ENCODE measurements around the gene MSX1. TPM values are rescaled to one million over a fixed set of nuclear protein-coding genes. Genes with fewer than 3 reads are reported as not detected.

The MSX1 gene
- total RNA-seq, 1 donor from 2014 or later: 2.3 TPM

DNA sequence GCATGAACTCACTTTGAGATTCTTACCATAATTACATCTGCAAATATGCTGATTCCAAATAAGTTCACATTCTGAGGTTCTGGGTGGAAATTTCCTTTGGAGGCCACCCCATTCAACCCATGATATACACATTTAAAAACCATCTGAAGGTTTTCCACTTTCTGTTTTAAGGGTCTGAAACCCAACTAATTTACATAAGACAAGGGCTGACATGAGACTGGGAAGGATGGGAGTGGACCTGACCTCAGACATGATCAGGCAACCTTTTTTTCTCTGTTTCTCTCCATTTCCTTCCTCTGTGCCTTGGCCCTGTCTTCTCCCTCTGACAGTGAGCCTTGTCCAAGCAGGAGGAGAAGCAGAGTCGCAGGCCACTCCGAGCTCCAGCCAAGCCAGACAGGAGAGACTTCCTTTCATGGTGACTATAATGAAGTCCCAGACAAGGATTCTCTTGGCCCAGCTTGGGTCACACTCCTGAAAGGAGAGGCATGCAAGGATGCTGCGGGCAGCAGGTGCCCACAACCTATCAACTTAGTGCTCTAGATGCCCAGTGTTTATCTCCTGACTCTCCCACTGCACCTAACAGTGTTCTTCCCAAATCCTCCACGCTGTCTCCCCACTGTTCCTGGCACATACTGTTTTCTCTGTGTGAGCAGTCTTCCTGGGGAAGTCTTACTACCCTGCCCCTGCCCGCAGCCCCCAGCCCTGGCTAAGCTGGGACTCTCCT, 39.9 kb downstream of the MSX1 start:
- DNase-seq (ENCODE audit: low read depth in 2 of 2): no peak

DNA sequence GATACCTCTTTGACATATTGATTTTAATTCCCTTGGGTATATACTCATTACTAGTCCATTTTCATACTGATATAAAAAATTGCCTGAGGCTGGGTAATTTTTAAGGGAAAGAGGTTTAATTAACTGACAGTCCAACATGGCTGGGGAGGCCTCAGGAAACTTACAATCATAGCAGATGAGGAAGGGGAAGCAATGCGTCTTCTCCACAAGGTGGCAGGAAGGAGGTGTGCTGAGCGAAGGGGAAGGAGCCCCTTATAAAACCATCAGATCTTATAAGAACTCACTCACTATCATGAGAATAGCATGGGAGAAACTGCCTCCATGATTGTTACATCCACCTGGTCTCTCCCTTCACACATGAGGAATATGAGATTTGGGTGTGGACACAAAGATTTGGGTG, 42.4 kb downstream of the MSX1 start:
- DNase-seq (ENCODE audit: low read depth in 2 of 2): no peak

DNA sequence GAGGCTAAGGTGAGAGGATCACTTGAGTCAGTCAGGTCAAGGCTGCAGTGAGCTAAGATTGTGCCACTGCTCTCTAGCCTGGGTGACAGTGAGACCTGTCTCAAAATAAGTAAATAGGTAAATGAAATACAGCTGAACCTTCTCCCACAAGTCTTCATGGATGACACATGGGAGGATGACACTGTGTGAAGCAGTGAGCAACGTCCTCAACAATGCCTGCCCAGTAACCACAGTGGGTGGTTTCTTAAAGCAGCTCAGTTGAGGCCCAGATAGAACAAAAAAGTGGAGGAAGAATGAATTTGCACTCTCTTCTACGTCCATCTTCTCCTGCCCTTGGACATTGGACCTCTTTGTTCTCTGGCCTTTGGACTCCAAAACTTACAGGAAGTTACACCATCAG, 52.7 kb downstream of the MSX1 start:
- no peak for DNase-seq (ENCODE audit: low read depth in 2 of 2)

DNA sequence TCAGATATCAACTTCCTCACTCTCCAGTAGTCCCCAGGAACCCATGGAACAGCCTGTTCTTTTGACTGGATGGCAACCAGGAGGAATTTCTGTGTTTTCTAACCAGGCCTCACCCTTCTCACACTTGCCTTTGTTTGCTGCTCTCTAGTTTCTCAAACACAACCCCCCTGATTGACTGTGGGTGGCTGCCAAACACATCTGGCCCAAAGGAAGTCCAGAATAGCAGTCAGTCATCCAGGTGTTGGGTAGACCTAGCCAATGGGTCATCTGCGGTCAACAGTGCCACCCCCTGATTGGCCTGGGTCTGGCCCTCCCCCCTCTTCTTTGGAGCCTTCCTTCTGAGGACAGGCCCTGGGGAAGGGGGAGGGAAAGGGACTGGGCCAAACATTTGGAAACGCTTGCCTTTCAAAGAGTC, 53.7 kb downstream of the MSX1 start:
- DNase-seq (ENCODE audit: low read depth in 2 of 2): no peak

Other genes with a start within 250 kb of the MSX1 start
- 41.8 and 46.0 TPM in 2 replicates for gene CYTL1, start 159.8 kb downstream of the MSX1 start, total RNA-seq
- gene STK32B, start 191.8 kb downstream of the MSX1 start, total RNA-seq: 22.5 and 23.1 TPM in 2 replicates

Measured in dermis microvascular lymphatic vessel endothelial cell (primary cell).